Gastrocnemius medialis (tissue), 4 donors: Measurements from ENCODE around the gene TMTC2.

ENCODE experiments used
- POLR2A ChIP-seq, 2 donors: fragments of 450-650 bp; IDR thresholded peaks; one replicate each; pipeline ENCODE4 v1.6.1; 2017; ENCODE audit warnings: antibody characterized with exemption in 2 of 2, mild to moderate bottlenecking in 2 of 2, moderate library complexity in 2 of 2
- TF ChIP-seq, protein P1 (sequence below), 5 experiments: fragments of 450-650 bp in 3 of 5; fragments of 200-600 bp in 2 of 5; sonication (generic) in 2 of 5; IDR thresholded peaks in 4 of 5; conservative IDR thresholded peaks in 1 of 5; 1 replicate in 4 of 5; 2 replicates in 1 of 5; pipeline ENCODE4 v1.5.1; 2016 to 2019; ENCODE audit warnings: antibody characterized with exemption in 5 of 5, mild to moderate bottlenecking in 3 of 5, moderate library complexity in 3 of 5

DNA sequence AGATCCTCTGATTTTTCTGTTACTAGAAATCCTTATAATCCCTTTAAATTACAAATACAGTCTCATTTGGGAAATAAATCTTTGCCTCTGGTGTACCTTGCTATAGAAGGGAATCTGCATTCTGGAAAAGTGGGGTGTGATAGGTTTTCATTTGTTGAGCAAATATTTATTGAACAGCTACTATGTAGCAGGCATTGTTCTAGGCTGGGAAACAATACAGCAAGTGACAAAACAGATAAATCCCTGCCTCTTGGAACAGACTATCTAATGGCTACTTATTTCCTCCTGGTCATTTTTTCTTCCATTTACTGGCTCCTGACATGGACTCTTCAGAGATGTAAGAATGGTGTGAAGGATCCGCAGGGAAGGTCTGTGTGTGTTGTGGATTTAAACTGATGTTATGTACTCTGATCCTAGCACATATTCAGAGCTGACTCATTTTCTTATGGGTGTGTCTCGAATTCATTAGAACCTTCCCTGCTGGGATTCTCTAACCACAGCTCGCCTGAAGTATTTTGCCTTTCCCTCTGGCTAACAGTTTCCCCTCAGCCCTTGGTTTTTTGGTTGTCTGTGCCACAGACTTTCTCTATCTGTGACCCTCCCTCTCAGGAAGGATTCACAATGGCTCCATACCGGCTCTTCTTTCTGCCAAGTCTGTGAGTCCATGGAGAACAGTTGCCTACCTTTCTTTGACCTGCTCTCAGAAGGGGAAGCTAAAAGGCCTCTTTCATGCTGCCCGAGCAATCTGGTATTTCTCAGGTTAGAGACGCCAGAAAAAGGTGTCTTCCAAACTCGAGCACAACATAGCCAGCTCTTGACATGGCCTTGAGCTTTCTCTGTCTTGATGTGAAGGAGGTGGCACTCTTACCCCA lies 53.7 kb downstream of the TMTC2 start:
- TF ChIP-seq, protein P1, sequence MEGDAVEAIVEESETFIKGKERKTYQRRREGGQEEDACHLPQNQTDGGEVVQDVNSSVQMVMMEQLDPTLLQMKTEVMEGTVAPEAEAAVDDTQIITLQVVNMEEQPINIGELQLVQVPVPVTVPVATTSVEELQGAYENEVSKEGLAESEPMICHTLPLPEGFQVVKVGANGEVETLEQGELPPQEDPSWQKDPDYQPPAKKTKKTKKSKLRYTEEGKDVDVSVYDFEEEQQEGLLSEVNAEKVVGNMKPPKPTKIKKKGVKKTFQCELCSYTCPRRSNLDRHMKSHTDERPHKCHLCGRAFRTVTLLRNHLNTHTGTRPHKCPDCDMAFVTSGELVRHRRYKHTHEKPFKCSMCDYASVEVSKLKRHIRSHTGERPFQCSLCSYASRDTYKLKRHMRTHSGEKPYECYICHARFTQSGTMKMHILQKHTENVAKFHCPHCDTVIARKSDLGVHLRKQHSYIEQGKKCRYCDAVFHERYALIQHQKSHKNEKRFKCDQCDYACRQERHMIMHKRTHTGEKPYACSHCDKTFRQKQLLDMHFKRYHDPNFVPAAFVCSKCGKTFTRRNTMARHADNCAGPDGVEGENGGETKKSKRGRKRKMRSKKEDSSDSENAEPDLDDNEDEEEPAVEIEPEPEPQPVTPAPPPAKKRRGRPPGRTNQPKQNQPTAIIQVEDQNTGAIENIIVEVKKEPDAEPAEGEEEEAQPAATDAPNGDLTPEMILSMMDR (IDR thresholded peaks at IDR 0.05 in 4 of 5, conservative IDR thresholded peaks at IDR 0.05 in 1 of 5) = no peak
- no peak for TF ChIP-seq POLR2A (IDR thresholded peaks at IDR 0.05)
